ENCODE results near the gene FNBP1L.

DNA sequence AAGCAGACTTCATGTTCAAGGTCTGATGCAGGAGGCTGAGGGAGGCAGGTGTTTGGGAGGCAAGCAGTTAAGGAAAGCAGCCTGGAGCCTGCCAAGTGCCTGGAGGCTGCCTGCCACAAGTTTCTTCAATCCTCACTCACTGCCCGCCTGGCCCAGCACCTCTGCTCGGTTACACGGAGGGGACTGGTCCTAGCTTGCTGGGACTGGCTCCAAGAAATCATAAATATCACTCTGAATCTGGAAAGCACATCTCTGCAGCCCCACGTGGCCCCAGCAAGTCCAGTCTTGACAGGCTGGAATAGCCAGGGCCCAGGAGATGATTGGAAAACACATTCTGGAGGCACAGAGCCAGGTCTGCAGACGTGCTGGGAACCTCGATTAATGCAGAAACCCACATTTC lies 149.8 kb downstream of the FNBP1L start:
- TF ChIP-seq, protein P1, sequence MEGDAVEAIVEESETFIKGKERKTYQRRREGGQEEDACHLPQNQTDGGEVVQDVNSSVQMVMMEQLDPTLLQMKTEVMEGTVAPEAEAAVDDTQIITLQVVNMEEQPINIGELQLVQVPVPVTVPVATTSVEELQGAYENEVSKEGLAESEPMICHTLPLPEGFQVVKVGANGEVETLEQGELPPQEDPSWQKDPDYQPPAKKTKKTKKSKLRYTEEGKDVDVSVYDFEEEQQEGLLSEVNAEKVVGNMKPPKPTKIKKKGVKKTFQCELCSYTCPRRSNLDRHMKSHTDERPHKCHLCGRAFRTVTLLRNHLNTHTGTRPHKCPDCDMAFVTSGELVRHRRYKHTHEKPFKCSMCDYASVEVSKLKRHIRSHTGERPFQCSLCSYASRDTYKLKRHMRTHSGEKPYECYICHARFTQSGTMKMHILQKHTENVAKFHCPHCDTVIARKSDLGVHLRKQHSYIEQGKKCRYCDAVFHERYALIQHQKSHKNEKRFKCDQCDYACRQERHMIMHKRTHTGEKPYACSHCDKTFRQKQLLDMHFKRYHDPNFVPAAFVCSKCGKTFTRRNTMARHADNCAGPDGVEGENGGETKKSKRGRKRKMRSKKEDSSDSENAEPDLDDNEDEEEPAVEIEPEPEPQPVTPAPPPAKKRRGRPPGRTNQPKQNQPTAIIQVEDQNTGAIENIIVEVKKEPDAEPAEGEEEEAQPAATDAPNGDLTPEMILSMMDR (IDR thresholded peaks at IDR 0.05): no peak
- TF ChIP-seq EZH2 (IDR thresholded peaks at IDR 0.05; ENCODE audit: borderline replicate concordance, insufficient read depth, low read depth, low read length, poor library complexity, severe bottlenecking): no peak
